Stimulated activated CD4-positive, alpha-beta T cell treated with anti-CD3 and anti-CD28 coated beads, TNF-alpha, amount 100 ng/mL, for 4 hours (primary cell): ENCODE data around the gene GATD1.
A peak's percentile ranks its signal among the peaks of the same experiment; 100 is the strongest.

Source experiments
- DNase-seq, 3 experiments: peaks; one replicate each; pipeline ENCODE4 v3.0.0-alpha.2; 2020; ENCODE audit warnings: low read depth in 3 of 3

The GATD1 gene

GRCh38 chr11:727281-727701 lies 50.0 kb downstream of the GATD1 start:
- no peak for DNase-seq

- peak in 1 of 3 experiments; percentile 36 for DNase-seq
Measured at GRCh38 chr11:726278-727220, 50.7 kb downstream of the GATD1 start.

DNA sequence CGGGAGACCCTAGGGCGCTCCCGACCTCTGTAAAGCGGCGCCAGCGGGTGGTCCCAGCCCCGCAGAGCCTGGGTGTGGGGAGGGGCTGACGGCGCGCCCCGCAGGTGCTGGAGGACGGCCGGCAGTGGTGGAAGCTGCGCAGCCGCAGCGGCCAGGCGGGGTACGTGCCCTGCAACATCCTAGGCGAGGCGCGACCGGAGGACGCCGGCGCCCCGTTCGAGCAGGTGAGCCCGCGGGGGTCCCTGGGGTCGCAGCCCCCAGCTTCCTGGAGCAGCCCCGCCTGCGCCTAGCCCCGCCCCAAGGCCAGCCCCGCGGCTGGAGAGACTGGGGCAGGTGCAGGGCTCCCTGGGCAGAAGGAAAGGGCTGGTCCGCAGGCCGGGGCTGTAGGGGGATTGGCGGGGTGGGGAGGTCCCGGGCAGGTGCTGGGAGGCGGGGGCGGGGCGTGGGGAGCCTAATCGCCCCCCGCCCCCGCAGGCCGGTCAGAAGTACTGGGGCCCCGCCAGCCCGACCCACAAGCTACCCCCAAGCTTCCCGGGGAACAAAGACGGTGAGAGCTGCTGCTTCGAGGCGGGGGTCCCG lies 51.6 kb downstream of the GATD1 start:
- DNase-seq: no peak

DNA sequence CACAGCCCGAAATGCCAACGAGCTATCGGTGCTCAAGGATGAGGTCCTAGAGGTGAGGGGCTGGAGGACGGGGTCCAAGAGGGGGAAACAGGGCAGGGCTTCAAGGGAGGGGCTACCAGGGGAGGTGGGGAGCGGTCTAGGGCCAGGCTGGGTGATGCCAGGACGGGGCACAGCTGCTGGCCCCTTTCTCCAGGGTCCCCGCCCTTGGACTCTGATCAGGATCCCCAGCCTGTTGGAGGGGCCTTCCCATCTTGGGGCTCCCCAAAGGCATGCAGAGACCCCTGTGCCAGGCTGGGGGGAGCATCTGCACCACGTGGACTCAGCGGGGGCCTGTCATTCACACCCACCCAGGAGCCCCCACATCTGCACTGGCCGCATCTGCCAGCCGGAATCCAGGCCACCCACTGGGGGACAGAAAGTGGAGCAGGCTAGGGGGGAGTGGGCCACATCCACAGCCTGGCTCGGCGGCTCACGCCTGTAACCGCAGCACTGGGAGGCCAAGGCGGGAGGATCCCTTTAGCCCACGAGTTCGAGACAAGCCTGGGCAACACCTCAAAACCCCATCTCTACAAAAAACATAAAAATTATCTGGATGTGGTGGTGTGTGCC lies 52.4 kb downstream of the GATD1 start:
- DNase-seq: no peak

DNA sequence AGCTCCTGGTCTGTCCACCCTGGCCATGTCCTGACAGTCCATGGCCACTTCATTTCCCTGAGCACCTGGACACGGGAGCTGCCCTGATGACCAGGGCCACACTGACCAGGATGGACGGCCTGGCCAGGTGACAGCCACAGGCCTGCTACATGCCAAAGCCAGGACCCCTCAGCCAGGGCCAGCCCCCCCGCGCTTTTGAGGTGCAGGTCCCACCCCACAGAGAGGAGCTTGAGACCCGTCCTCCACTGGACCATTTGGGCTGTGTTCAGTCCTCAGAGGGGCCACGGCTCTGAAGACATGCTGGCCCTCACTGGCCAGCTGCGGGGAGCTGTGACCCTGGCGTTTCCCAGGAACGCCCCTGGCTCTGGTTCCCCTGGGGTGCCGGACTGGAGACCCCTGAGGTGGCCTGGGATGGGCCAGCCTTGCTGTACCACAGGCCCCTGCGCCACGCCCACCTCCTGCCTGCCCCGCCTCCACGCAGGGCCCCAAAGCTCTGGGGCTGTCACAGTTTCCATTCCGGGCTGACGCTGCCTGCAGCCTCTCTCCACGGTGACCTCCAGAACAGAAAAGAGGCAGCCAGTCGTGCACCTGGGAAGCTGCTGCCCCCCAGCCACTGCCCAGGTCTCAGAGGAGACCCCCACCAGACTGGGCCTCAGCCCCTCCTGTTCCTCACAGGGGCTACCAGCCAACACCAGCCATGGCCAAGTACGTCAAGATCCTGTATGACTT lies 53.1 kb downstream of the GATD1 start:
- DNase-seq: no peak

DNA sequence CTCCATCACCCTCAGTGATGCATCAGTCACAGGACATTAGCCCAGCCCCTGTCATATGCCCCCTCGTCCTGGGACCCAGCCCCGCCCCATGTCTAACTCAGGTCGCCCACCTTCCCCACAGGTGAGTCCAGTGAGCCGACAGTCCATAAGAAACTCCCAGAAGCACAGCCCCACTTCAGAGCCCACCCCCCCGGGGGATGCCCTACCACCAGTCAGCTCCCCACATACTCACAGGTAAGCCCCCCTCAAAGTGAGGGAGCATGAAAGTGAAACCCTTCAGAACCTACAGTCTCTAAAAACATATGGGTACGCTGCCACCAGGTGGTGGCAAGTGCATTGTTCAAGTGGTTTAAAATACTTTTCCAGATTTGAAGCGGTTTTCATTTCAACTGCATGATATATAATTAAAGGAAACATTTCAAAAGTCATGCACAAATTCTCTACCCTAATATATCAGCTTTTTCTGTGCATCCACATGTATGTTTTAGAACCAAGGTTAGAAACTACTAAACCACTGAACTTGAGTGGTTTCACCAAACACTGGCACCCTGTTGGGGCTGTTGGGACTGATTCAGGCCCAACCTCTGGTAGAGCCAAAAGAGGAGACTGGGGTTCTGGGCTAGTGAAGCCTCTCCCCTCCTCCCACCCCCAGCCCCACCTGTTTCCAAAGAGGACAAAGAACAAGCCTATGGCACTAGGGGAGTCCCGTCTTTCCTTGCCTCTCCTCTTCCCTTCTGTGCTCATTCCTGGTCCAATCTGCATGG lies 54.0 kb downstream of the GATD1 start:
- DNase-seq: no peak

DNA sequence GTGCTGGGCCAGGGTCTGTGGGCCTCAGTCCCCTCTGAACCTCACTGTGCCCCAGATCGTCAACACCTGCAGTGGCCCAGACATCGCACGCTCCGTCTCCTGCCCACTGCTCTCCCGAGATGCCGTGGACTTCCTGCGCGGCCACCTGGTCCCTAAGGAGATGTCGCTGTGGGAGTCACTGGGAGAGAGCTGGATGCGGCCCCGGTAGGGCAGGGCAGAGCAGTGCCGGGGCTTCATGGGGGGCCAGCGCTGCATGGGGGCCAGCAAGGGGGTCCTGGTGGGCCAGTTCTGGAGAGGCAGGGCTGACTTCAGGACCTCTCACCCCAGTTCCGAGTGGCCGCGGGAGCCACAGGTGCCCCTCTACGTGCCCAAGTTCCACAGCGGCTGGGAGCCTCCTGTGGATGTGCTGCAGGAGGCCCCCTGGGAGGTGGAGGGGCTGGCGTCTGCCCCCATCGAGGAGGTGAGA lies 54.9 kb downstream of the GATD1 start:
- DNase-seq: no peak

DNA sequence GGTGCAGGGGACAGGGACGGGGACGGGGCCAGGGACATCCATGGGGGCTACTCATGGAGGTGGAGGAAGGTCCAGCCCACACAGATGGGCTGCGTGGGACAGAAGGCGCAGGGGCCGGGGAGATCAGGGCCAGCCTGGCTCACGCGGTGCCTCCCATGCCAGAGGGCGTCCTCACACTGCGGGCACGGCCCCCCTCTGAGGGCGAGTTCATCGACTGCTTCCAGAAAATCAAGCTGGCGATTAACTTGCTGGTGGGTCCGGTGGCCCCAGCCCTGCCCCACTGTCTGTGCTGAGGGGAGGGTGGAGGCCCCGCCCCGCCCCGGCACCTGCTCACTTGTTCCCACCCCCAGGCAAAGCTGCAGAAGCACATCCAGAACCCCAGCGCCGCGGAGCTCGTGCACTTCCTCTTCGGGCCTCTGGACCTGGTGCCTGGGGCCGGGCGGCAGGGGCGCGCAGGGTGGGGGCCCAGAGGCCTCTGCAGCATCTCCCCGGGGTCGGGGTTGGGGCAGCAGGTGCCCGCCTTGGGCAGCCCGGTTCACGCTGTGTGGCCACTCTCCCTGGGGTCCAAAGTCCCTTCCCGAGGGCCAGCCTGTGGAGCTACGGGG lies 55.4 kb downstream of the GATD1 start:
- DNase-seq: peak in 1 of 3 experiments; percentile 20

DNA sequence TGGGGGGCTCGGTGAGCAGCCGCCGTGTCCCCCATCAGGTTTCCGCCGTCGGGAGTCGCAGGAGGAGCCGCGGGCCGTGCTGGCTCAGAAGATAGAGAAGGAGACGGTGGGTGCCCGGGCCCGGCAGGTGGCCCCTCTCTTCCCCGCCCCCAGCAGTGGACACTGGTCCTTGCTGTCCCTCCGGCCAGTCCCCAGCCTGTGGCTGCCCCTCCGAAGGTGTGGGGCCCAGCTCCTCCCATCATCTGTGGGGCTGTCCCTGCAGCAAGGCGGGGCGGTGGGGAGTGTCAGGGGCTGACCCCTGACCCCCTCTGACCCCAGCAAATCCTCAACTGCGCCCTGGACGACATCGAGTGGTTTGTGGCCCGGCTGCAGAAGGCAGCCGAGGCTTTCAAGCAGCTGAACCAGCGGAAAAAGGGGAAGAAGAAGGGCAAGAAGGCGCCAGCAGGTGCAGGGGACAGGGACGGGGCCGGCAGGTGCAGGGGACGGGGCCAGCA lies 56.0 kb downstream of the GATD1 start:
- DNase-seq: no peak

DNA sequence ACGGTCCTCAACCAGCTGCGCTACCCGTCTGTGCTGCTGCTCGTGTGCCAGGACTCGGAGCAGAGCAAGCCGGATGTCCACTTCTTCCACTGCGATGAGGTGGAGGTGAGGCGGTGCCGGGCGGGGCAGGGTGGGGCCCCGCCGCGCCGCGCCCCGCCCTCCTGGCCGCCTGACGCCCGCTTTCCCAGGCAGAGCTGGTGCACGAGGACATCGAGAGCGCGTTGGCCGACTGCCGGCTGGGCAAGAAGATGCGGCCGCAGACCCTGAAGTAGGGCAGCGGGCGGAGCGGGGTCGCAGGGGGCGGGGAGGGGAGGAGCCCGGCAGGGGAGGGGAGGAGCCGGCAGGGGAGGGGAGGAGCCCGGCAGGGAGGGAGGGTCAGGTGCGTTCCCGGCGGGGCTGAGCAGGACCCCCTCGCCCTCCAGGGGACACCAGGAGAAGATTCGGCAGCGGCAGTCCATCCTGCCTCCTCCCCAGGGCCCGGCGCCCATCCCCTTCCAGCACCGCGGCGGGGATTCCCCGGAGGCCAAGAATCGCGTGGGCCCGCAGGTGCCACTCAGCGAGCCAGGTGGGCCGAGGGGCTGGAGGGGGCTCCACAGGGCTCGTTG lies 56.5 kb downstream of the GATD1 start:
- peak in 1 of 3 experiments; percentile 54 for DNase-seq

DNA sequence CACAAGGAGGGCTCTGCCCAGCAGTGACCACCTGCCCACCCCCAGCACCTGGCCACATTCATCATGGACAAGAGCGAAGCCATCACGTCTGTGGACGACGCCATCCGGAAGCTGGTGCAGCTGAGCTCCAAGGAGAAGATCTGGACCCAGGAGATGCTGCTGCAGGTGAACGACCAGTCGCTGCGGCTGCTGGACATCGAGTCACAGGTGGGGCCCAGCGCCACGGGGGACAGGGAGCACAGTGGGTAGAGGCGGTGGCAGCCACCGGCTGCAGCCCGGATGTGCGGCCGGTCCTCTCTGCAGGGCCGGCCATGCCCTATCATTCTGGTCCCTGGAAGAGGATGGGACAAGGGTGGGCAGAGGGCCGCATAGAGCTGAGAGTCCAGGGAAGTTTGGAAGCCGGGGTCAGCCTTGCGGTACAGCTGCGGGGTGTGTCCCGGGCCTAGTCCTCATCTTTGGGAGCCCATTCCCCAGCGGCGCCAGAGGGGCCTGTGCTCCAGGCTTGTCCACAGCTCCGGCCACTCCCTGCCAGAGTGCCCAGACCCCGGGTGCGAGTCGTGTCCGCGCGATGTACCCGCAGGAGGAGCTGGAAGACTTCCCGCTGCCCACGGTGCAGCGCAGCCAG lies 57.2 kb downstream of the GATD1 start:
- no peak for DNase-seq

- no peak for DNase-seq
Measured at GRCh38 chr11:719214-720016, 57.9 kb downstream of the GATD1 start.
